ENCODE measurements around the gene CFAP43.

Gene CFAP43

DNA sequence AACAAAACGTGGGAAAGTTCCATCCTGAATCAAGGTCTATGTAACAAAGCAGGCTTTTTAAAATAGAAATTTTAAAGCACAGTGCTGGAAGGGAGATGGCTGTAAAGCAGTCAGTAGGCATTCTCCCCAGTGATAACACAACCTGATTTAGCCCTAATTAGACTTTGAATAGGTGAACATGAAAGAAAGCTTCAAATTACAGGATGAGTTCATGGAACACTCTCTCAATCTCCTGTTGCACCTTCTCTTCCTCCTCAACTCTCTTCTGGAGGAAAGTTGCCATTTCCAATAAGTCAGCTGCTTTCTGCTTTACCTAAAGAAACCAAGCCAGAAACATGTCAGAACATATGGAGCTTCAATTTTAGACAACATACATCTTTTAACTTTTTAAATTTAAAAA lies 90.1 kb downstream of the CFAP43 start:
- DNase-seq (ENCODE audit: low read depth), result no peak

DNA sequence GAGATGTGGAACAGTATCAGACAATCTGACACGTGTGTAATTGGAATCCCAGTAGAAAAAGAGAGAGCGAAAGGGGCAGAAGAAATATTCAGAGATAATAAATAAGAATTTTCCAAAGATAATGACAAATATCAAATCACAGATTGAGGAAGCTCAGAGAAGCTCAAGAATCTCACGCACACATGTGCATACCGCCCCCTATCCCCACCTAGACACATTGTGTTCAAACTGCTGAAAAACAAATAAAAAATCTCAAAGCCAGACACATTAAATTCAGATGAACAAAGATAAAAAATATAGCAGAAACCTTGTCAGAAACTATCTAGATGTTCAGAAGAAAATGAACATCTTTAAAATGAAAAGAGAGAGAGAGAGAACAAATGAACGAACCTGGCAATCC lies 92.9 kb downstream of the CFAP43 start:
- DNase-seq (ENCODE audit: low read depth), result peak; percentile 6

DNA sequence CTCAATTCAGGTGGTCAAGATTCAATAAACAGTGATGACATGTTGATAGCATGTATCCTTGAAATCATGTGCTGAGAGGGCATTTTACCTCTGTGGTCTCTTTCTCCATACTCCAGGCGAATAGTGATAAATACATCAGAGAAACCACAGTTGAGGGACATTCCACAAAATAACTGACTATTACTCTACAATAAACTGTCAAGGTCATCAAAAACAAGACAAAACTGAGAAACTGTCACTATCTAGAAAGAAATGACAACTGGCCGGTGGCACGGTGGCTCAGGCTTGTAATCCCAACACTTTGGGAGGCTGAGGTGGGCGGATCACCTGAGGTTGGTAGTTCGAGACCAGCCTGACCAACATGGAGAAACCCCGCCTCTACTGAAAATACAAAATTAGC lies 94.0 kb downstream of the CFAP43 start:
- DNase-seq (ENCODE audit: low read depth), result no peak

DNA sequence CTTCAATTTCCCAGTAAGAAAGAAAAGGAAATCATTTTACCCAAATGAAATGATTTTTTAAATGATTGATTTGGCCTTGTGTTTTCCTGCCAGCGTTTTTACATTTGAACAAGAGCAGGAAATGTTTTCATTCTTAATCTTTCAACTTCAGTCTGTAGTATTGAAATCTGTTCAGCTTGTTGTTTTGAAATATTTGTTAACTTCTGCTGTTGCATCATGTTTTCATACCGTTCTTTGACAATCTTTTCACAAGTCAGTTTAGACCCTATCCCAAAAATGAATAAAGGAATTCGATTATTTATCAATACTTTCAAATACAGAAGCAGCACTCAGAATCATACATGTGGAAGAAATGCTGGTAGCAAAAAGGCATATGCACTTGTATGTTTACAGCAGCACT lies 102.1 kb downstream of the CFAP43 start:
- no peak for DNase-seq (ENCODE audit: low read depth)

DNA sequence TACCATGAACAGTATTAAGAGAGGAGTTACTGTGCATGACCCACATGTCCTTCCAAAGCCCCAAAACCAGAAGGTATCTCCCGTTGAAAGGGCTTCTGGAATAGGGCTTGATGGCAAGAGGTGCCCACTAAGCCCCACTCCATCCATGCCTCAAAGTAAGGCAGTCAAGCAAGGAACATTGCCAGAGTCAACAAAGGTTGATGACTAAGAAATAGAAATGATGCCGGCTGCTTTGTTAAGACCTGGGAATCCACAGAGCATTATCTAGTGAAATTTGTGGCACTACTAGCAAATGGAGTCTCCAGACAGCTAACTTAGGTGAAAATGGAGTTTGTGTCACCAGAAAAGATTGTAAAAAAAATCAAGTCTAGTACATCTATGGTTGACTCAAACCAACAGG lies 104.0 kb downstream of the CFAP43 start:
- DNase-seq (ENCODE audit: low read depth), result peak; percentile 49

DNA sequence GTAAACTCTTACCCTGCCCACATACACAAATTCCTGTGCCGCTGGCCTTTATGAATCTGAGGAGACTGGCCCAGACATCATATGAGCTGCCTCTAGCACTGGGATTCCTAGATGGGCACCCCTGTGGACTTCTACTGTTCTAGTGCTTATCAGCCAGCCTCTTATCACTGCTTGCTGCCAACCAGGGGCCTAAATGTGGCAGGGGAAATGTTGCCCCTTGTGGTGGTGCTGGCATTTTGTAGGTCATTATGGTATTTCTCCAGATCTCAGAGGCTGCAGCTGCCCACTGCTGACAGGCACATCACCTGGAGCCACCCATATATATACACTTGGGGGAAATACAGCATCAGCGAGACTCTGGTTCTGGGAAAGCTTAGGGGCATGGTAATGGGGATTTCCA lies 104.8 kb downstream of the CFAP43 start:
- no peak for DNase-seq (ENCODE audit: low read depth)

DNA sequence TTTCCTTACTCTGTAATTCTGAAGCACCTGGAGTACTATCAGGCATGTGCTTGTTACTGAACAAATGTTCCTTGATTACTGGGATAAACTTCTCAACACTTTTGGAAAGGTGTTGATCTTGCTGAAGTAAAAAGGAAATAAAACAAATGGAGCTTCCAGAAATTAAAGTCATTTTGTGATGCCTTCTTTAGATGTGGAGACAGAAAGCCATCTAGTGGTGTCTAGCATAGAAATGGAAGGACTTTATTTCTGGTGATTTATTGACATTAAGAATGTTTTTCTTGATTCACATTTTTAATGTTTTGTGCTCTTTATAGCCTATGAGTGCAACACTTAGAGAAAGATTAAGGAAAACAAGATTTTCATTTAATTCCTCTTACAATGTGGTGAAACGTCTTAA lies 108.8 kb downstream of the CFAP43 start:
- DNase-seq (ENCODE audit: low read depth), result peak; percentile 41

DNA sequence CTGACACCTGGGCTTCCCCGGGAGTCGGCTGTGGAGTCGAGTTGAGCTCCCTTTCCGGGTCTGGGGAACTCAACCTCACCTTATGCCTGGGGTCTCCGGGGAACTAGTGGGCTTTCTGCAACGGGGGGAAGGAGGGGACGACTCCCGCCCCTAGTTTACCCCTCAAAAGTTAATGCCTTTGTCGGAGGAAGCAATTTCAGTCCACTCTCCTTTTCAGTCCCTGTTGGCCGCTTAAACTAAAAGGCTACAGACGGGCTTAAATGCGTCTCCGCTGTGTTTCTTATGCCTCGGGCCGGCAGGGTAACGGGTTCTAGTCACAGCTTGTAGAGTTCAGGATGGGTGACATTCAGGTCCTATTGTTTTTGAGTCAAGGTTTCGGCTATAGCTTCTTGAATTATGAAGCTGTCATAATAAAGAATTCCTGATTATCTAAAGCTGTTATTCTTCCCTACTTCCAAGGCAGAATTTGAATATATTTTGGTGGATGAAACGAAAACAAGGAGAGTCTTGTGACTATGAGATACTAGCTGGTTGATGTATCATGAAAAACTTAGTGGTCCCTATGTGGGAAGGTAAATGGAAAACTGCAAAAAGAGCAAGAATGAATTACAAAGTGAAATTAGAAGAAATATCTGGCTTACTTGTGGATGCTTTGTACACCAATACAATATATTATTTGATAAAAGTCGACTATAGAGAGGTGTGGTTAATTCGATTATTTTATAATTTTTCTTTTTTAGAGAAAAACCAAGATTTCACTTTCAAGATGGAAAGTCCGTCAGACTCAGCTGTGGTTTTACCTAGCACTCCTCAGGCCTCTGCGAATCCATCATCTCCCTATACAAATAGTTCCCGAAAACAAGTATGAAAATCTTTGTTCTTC lies 109.7 kb downstream of the CFAP43 start:
- no peak for DNase-seq (ENCODE audit: low read depth)

DNA sequence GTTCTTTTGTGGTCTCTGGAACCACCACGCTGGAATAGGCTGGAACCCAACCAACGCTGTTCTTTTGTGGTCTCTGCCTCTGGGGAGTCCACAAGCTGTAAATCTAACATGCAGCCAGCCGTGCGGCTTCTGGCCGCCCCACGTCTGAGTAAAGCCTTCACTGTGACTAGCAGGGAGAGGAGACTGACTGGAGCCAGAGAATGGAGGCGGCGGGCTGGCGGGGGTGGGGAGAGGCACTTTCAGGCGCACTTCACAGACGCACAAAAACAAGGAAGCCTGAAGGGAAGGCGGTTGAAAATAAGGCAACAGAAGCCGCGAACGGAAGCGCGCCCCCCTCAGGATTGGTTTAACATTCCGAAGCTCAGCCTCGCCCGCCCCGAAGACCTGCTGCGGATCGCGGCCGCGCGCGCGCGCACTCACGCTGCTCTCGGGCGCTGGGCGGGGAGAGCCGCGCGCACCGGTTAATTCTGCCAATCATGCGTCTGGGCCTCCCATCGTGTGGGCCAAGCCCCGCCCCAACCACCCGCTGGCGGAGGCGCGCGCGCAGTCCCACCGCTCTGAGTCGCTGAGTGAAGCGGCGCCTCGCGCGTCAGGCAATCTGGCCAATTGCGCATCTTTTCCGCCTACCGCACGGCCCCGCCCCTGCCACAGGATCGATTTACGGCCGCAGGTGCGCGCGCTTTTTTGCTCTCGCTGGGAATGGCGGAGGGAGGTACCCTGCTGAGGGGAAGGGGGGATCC lies 110.5 kb downstream of the CFAP43 start, which contains the start of gene SFR1:
SFR1 (plus strand) TSS at position 687 of the 740 bp plus-strand sequence; CDS start at position 700, 13 bp downstream.
- peak; percentile 99 for DNase-seq (ENCODE audit: low read depth)

DNA sequence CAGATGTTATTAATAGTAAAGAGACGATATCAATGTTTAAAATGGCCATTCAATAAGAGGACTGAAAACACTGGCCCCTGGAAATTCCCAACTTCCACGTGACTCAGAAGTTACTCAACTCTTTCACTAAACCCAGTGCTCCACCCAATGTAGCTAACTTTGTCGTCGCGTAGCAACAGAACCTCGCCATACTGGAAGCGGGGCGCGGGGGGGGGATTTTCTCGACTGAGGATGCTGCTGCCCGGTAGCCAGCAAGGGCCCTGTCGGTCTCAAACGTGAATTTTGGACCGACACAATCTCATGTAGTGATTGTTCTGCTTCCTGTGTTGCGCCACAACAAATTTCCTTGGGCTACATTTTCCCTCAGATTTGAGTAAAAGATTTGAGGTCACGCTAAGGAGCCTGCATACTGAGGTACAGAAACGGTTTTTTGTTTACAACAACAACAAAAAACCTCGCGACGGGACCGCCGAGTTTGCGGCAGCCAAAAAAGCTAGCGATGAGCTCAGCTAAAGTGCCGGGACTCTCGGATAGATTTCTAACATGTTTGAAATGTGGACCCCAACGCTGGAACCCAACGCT lies 111.2 kb downstream of the CFAP43 start:
- peak; percentile 98 for DNase-seq (ENCODE audit: low read depth)

DNA sequence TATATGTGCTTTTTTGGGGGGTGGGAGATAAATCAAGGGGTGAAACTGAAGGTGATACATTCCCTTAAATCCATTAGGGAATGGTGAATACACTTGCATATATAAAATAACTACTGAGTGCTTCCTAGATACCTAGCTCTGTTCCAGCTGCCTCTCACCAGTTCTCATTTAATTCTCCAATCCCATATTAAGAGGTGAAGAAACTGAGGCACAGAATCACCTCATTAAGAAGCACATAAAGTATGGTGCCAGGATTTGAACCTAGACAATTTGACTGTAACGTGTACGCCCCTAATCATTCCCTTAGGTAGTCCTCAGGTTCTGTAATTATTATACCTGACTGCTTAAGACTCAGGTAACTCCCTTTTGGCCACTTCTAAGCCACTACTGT lies 111.7 kb downstream of the CFAP43 start:
- no peak for DNase-seq (ENCODE audit: low read depth)

DNA sequence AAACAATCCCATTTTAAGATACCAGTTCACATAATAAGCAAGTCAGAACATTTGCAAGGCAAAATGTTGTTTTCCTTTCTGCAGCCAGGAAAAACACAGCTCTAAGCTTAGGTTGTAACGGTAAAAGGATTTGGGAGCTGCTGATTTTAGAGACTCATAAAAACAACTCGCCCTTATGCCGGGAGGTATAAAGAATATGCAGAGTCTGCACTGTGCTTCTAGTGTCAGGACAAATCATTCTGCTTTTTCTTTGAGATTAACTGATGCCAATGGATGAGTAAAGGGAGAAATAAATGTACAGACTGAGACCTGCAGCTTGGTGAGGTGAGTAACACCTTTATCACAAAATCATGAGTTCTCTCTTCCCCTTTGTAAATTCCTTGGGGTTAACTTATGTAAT lies 112.2 kb downstream of the CFAP43 start:
- peak; percentile 9 for DNase-seq (ENCODE audit: low read depth)

DNA sequence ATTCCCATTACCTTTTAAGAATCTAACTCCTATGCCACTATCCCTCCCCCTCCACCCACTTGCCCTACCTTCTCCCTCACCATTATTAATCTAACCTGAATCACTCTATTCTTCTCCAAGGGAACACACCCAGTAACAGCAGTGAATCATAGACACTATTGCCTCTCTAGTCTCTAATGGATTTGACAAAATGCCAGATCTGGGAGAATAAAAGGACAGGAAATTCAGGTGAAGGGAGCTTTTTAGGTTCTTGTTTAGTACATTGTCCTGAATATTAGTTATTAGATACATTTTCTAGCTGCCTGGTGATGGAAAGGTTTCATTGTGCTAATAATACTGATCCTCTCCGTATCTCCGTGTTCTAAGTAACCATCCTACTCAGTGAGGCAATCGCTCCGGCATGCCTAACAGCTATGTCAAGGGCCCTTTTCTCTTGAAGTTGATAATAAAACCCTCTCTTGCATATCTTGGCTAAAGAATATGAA lies 114.3 kb downstream of the CFAP43 start:
- DNase-seq (ENCODE audit: low read depth), result peak; percentile 68

DNA sequence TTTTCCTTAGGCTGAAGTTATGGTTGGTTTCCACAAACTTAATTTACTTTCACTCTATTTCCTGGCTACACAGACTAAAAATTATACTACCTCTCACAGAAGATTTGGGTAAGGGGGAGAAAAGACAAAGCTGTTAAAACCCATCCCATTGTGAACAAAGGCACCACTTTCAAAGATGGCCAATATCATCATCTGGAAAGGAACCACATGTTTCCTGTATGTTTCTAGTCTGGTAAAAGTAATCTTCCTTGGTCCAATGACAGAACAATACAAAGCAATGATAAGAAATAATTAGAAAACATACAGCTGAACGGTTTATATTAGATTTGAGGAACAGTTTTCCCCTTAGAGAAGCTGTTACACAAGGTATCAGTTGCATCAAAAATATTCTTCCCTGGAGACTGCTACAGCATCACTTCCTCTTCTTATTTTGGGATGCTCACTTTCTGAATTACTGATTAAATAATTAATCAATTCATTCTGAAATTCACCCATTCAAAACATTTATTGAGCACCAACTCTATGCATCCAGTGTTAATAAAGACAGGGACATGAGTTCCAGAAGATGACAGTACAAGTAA lies 118.7 kb downstream of the CFAP43 start:
- DNase-seq (ENCODE audit: low read depth), result no peak

DNA sequence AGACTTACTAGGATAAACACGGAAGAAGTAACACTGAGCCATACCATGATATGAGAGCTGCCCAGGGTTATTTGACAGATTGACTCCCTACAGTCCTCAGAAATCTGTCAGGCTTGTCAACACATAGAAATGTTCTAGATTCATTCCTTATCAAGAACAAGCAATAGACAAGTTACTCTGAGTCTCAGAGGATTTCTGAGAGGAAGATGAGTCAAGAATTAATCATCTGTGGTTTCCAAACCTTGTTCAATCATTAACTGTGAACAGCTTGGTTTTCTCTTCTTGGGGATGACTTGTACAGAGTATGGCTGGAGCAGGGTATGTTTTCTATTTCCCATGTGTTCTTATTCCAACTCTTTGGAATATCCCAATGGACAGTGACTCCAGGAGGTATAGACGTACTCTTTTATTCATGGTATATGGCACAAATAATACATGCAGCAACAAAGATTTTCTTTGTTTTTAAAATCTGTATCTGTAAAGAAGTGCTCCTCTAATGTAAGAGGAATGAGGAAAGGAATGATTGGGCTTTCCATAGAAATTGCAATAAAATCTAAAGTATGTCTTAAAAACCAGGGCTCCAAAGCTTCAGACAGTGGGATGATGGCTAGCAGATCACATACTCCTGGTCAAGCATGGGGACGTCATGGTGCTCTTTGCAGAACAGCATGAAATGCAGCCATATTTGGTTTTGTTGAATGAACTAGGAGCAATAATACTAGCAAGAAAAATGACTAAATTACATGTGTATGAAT lies 122.1 kb downstream of the CFAP43 start:
- DNase-seq (ENCODE audit: low read depth), result peak; percentile 89

DNA sequence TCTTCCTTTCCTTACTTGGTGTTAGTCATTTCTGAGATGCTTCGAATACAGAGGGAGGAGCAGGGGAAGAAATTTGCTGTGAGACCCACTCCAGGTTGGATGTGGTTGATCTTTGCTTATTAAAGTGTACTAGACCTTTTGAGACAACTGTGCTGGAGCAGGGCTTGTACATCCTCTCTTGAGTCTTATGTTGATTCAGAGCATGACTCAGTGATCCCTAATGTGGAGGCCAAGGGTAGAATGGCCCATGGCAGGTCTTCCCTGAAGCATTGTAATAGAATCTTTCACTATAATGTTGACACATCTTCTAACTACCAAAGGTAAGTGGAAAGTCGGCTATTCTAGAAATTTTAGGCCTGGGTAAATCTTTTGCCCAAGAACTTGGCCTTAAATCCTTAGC lies 127.2 kb downstream of the CFAP43 start:
- DNase-seq (ENCODE audit: low read depth), result peak; percentile 44

DNA sequence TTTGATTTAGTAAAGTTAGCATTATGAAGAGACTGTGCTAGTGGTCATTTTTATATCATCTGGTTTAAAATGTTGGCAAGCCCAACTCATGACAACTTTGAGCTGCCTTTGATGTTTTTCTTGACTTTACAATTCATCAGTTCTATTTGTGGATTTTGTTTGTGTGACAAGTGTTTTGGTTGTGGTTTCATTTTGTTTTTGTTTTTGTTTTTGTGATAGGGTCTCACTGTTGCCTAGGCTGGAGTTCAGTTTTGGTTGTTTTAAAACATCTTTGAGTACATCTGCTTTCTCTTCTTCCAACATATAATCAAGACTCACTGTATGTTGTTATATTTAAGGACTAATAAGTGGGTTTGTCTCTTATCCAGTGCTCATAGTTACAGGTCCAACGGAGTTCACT lies 127.7 kb downstream of the CFAP43 start:
- no peak for DNase-seq (ENCODE audit: low read depth)

DNA sequence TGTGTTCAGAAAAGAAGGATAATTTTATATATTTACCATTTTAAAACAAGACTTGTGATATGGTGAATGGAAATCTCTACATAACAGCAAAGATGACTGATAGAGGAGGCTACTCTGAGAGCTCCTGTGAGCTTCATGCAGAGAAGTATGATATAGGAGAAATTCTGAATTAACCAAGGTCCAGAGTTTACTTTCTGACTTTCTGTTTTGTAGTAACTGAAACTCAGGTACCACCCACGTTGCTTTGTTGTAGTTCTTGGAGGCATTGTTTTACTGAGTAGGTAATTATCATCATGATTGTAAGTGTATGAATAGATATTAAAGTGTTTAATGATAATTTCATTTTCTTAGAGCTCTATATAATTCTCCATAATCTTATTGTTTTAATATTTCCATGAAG lies 128.2 kb downstream of the CFAP43 start:
- no peak for DNase-seq (ENCODE audit: low read depth)

DNA sequence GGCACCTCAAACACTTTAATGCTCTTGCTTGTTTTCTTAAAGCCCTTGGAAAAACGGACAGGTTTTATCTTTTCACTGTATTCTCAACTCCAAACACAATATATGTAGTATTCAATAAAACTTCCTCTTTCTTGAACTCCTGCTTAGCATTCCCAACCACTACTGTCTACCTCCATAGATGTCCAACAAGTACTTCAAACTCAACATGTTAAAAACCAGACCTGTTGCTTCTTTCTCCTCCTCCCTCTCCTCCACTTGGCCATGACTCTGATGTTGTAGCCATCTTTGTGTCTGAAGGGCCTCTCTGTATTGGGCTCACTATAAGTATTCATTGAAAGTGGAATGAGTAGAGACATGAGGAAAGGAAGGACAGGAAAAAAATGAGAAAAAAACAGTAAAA lies 130.3 kb downstream of the CFAP43 start:
- DNase-seq (ENCODE audit: low read depth), result no peak

DNA sequence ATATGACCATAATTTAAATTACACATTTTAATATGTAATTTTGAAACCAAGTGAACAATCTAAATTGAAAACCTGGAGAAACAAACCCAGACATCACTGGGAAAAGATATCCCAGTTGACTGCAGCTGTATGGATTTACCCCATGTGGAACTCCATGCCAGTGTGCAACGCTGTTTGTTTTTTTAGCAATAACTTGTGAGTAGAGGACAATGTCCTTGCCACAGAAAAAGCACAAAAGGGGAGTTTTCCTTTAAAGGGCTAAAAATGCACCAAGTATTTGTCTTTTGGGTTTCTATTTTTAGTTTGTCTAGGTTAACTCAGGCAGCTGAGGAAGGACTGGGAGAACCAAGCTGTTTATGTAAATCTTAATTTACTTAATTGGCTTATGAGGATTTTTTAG lies 131.4 kb downstream of the CFAP43 start:
- DNase-seq (ENCODE audit: low read depth), result no peak

DNA sequence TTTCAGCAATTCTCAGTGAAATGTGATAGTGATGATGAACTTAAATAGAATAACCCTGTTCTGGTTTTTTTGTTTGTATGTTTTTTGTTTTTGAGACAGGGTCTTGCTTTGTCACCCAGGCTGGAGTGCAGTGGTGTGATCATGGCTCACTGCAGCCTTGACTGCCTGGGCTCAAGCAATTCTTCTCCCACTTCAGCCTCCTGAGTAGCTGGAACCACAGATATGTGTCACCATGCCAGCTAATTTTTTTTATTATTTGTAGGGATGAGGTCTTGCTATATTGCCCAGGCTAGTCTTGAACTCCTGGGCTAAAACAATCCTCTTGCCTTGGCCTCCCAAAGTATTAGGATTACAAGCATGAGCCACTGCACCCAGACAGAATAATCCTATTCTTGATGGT lies 132.2 kb downstream of the CFAP43 start:
- DNase-seq (ENCODE audit: low read depth), result peak; percentile 50

DNA sequence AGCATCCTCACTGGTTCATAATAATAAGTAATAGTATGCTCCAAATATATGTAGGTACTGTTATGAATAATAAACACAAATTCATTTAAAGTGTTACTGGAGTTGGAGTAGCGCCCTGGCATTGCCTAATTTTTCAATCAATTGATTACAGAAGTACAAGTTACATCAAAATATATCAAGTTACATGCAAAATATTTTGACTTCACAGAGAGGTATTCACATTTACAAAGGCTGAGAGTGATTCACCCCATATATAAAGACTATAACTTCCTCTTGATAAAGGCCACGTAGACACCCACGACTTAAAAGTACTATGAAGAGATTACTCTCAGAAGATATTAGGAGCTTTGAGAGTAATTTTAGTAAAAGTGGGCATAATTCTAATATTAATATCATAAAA lies 132.9 kb downstream of the CFAP43 start:
- DNase-seq (ENCODE audit: low read depth), result peak; percentile 83
